CD4-positive, alpha-beta T cell treated with Interleukin-17A for 4 hours (primary cell): ENCODE measurements around the gene CREB3L2.
"Not testable (repeated sequence)": the region's sequence is repeated elsewhere in the genome, so short reads cannot be mapped to it uniquely, and the experiment has no call there.

Source experiments
- DNase-seq: peaks from one replicate; pipeline ENCODE4 v3.0.0-alpha.2; 2020; ENCODE audit warnings: mixed read lengths

Gene CREB3L2

GRCh38 chr7:137865764-137866163, 136.1 kb downstream of the CREB3L2 start:
- DNase-seq: no peak

GRCh38 chr7:137862964-137863363, 138.9 kb downstream of the CREB3L2 start:
- no peak for DNase-seq

GRCh38 chr7:137862358-137862757, 139.5 kb downstream of the CREB3L2 start:
- DNase-seq: no peak

GRCh38 chr7:137860542-137860941, 141.3 kb downstream of the CREB3L2 start:
- DNase-seq: no peak

- no peak for DNase-seq
Measured at GRCh38 chr7:137853053-137853452, 148.8 kb downstream of the CREB3L2 start.

GRCh38 chr7:137852108-137852507, 149.8 kb downstream of the CREB3L2 start:
- no peak for DNase-seq

- DNase-seq: no peak
Measured at GRCh38 chr7:137850972-137851945, 150.6 kb downstream of the CREB3L2 start.

GRCh38 chr7:137850571-137850970, 151.3 kb downstream of the CREB3L2 start:
- DNase-seq: no peak

- no peak for DNase-seq
Measured at GRCh38 chr7:137848095-137848494, 153.8 kb downstream of the CREB3L2 start.

- DNase-seq: no peak
Measured at GRCh38 chr7:137847568-137848050, 154.3 kb downstream of the CREB3L2 start.

GRCh38 chr7:137846827-137847567, 154.9 kb downstream of the CREB3L2 start, which contains the start of gene DGKI:
Gene DGKI, minus strand, starts transcription at chr7:137846974.
- no peak for DNase-seq

GRCh38 chr7:137846549-137846826, 155.4 kb downstream of the CREB3L2 start:
- no peak for DNase-seq

GRCh38 chr7:137844677-137845425, 157.0 kb downstream of the CREB3L2 start:
- DNase-seq: no peak

- no peak for DNase-seq
Measured at GRCh38 chr7:137839903-137840779, 161.7 kb downstream of the CREB3L2 start.

GRCh38 chr7:137838706-137839315, 163.1 kb downstream of the CREB3L2 start:
- no peak for DNase-seq

GRCh38 chr7:137836541-137836940, 165.3 kb downstream of the CREB3L2 start:
- no peak for DNase-seq

GRCh38 chr7:137836113-137836509, 165.8 kb downstream of the CREB3L2 start:
- no peak for DNase-seq

GRCh38 chr7:137835486-137836112, 166.3 kb downstream of the CREB3L2 start:
- DNase-seq: no peak

- no peak for DNase-seq
Measured at GRCh38 chr7:137834552-137834951, 167.3 kb downstream of the CREB3L2 start.

GRCh38 chr7:137832990-137833389, 168.9 kb downstream of the CREB3L2 start:
- not testable (repeated sequence) for DNase-seq

GRCh38 chr7:137832382-137832781, 169.5 kb downstream of the CREB3L2 start:
- no peak for DNase-seq
